Renal cortex interstitium (tissue), 11 donors: ENCODE results near the gene OR2V1. TPM values are rescaled to one million over a fixed set of nuclear protein-coding genes. Genes with fewer than 3 reads are reported as not detected.
A peak's percentile ranks its signal among the peaks of the same experiment; 100 is the strongest.
"Not testable (repeated sequence)": the region's sequence is repeated elsewhere in the genome, so short reads cannot be mapped to it uniquely, and the experiment has no call there.

Experiments used
- DNase-seq, 11 donors: peaks; one replicate each; pipeline ENCODE4 v3.0.0-alpha.2; 2013; ENCODE audit warnings: low read depth in 9 of 11, low spot score in 4 of 11; ENCODE audit errors: extremely low read depth in 1 of 11
- polyA plus RNA-seq, 3 donors: library from polyadenylated mRNA; unstranded; fragments of 120-200 nt; gene quantifications; one replicate each; pipeline ENCODE4 v1.2.1, GENCODE V29; 2013; ENCODE audit not compliant: insufficient read length in 3 of 3

The OR2V1 gene
- polyA plus RNA-seq, 3 donors: 0.06 TPM; not detected in 2

DNA sequence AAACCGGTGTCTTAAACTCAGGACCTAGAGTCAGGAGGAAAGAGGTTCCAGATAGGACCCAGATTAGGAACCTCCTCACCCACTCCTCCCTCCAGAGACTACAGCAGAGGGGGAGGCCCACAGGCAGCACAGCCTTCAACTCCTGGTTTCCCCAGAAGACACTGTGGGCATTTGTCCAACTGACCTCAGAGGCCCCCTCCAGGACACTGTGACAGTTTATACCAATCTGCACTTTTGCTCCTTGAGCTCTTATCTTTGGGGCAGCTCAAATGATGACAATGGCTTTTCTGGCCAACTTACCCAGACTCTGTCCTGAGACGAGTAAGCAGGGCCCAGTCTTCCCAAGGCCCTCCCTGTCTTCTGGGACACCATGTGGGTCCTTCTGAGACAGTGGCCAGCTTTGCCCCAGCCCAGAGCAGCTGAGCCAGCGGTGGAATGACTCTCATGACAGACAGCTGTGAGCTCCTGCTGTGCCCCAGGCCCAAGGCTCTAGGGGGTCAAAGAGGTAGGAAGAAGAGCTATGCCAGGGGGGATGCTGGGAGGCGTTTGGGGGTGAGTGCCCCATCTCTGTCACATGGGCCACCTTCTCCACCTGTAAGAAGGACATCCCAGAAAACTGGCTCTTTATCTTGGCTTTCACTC, 30.7 kb upstream of the OR2V1 start:
- DNase-seq: no peak

GRCh38 chr5:181160755-181161533, 30.0 kb upstream of the OR2V1 start:
- not testable (repeated sequence) for DNase-seq

- no peak for DNase-seq
Observed at GRCh38 chr5:181160152-181160754, 29.3 kb upstream of the OR2V1 start.

DNA sequence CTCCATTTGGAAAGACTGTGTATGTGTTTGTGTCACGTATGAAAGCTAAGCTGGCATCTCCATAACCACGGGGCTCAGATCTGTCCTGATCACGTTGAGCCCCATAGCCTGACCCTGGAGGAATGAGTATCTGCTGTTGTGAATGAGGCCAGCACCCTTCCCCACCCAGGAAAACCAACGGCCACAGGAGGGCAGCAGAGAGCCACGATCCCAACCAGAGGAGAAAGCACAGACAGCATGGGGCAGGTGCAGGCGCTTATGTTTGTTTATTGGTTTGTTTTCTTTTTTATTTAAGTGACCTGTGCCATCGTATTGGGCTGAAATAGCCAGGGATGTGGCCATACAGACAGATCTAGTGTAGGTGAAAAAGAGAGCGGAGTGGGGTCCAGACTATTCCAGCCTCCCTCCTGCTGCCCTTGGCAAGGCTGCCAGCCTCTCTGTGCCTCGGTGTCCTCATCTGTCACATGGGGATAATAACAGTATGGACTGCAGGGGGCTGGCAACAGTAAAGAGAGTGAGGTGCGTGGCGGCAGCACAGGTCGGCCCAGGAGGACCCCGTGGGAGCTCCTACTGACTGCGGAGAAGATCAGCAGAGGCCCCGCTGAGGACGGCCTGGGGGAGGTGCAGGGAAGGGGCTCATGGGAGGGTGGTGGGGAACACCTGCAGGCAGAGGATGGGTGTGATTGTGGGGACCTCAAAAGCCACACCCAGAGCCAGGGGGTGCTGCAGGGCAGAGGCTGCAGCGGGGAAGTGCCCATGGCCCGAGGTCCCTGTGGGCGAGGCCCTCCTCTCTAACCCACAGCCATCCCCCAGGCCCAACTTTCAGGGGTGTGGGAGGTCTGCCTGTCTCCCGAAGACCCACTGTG, 28.6 kb upstream of the OR2V1 start:
- DNase-seq: peak in 10 of 11 donors; percentile 47 to 80 (median 64)

- DNase-seq: no peak
Observed at GRCh38 chr5:181158869-181159268, 27.9 kb upstream of the OR2V1 start.

GRCh38 chr5:181156758-181157157, 25.8 kb upstream of the OR2V1 start:
- no peak for DNase-seq

- no peak for DNase-seq
Observed at GRCh38 chr5:181153814-181154213, 22.8 kb upstream of the OR2V1 start.

- no peak for DNase-seq
Observed at GRCh38 chr5:181152406-181152805, 21.4 kb upstream of the OR2V1 start.

DNA sequence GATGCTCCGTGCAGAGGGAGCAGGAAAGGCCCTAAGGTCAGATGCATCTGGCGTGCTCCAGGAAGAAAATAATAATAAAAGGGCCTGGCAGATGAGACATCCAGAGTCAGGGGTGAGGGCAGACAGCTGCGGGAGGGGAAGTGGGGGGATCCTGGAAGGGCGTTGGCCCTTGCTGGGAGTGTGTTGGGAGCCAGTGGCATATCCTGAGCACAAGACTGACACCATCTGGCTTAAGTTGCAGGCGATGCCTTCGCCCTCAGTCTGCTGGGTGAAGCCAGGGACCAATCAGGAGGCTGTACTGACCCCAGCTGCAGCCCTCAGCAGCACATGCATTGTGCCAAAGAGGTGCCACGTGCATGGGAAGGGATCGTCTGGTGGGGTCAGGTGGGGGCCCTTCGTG, 20.2 kb upstream of the OR2V1 start:
- DNase-seq: no peak

DNA sequence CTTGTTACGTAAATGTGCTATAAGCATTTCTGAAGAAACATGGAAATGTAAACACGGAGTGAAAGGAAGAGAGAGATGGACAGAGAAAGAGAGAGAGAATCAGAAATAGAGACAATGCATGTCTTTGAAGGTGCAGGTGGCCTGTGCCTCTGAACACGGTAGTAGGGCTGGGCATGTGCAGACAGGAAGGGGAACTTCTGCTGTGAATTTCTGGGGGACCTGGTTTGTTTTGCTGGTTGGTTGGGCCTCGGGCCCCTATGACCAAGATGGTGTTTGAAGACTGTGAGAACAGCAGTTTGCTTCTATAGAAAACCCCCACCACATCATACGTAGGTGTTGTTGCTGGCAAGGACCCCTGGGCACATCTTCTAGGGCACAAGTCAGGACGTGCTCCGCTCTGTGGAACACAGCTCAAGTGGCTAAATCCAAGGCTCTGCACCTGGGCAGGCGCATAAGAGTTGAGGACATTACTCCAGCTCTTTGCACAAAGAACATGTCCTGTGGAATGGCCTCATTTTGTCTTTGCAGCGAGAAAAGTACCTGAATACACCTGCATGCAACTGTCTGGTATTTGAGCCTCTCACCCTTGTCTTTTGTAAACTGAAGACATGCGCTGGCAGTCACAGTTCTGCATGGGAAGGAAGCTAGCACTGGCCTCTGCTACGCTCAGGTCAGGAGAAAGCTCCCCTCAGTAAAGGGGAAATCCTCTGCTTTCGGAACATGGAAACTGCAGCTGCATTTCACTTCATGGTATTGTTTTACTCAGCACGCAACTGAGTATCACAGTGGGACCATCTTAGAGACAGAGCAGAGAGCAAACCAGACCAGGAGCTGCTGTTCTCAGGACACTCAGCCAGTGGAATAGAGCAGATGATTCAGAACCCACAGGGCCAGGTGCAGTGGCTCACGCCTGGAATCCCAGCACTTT, 19.1 kb upstream of the OR2V1 start:
- DNase-seq: no peak

GRCh38 chr5:181149355-181149754, 18.4 kb upstream of the OR2V1 start:
- no peak for DNase-seq

GRCh38 chr5:181146927-181147636, 16.1 kb upstream of the OR2V1 start, which contains the start of gene OR2V2:
Gene OR2V2 (plus strand): TSS chr5:181147586. CDS start chr5:181154943, 7,357 bp downstream.
- DNase-seq: not testable (repeated sequence)

DNA sequence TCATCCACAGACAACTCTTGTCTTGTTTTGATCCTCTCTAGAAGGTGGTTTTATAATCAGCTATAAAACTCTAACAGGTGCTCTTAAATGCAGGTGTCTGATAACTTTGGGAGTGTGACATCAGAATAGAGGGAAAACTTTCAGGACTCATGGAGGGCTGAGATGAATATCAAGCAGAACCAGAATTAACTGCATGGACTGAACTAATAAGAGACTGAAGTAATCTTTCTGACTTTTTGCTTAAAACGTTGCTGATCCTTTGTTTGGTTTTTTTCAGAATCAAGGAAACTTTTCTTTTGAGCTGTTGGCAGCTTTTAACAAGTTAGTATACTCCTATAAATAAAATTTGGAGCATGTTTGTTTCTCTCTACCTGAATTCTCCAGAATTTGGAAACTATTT, 14.2 kb upstream of the OR2V1 start:
- no peak for DNase-seq

GRCh38 chr5:181142054-181142453, 11.1 kb upstream of the OR2V1 start:
- no peak for DNase-seq

GRCh38 chr5:181140766-181141165, 9.8 kb upstream of the OR2V1 start:
- DNase-seq: no peak

DNA sequence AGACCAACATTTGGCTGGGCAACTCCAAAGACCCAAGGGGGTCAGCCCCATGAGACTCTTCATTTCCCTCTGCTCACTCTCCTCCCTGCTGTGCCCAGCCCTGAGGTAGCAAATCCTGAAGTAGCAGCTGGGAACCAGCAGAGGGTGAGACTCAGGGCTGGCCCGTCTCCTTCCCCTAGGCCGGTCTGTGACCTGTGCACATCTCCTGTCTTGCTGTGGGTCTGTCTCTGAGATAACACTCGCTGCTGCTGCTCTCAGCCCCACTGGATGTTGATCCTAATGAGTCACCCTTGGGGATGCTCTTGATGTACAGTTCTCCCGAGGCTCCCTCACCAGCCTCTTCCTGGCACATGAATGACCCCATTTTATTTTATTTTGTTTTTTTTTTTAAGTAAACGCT, 7.3 kb upstream of the OR2V1 start:
- no peak for DNase-seq

- no peak for DNase-seq
Observed at GRCh38 chr5:181136361-181136955, 5.5 kb upstream of the OR2V1 start.
